Gastrocnemius medialis (tissue), 4 donors: ENCODE measurements around the gene RAB23. TPM values are rescaled to one million over a fixed set of nuclear protein-coding genes. Genes with fewer than 3 reads are reported as not detected.

ENCODE experiments used
- ATAC-seq, 2 donors: fragments of 150-250 bp; one replicate each; pipeline ENCODE4 v1.9.1; 2016
- DNase-seq, 2 donors: peaks; one replicate each; pipeline ENCODE4 v3.0.0-alpha.2; 2019
- H3K27ac ChIP-seq, 4 donors: fragments of 200-600 bp; sonication (generic); 1 replicate in 1 of 4; 2 replicates in 3 of 4; pipeline ENCODE4 v1.5.1; 2016 to 2018; ENCODE audit warnings: mild to moderate bottlenecking in 2 of 4, moderate library complexity in 1 of 4
- H3K27me3 ChIP-seq, 3 donors: fragments of 200-600 bp; sonication (generic) in 2 of 3; 1 replicate in 1 of 3; 2 replicates in 2 of 3; pipeline versions ENCODE4 v1.5.1 to v1.6.0; 2016 to 2019; ENCODE audit warnings: mild to moderate bottlenecking in 1 of 3, moderate library complexity in 1 of 3
- H3K36me3 ChIP-seq, 2 donors: fragments of 200-600 bp; sonication (generic) in 1 of 2; one replicate each; pipeline ENCODE4 v1.5.1; 2017 to 2018
- H3K4me1 ChIP-seq, 2 donors: fragments of 200-600 bp; sonication (generic) in 1 of 2; one replicate each; pipeline ENCODE4 v1.5.1; 2016 to 2017; ENCODE audit warnings: mild to moderate bottlenecking in 2 of 2
- H3K4me3 ChIP-seq, 4 donors: fragments of 200-600 bp; sonication (generic) in 3 of 4; 1 replicate in 1 of 4; 2 replicates in 3 of 4; pipeline ENCODE4 v1.5.1; 2016 to 2019; ENCODE audit warnings: mild to moderate bottlenecking in 2 of 4
- H3K9me3 ChIP-seq, 3 donors: fragments of 200-600 bp; sonication (generic) in 2 of 3; 1 replicate in 1 of 3; 2 replicates in 2 of 3; pipeline ENCODE4 v1.5.1; 2016 to 2019
- CTCF ChIP-seq, 5 experiments: fragments of 450-650 bp in 3 of 5; fragments of 200-600 bp in 2 of 5; sonication (generic) in 2 of 5; IDR thresholded peaks in 4 of 5; conservative IDR thresholded peaks in 1 of 5; 1 replicate in 4 of 5; 2 replicates in 1 of 5; pipeline ENCODE4 v1.5.1; 2016 to 2019; ENCODE audit warnings: antibody characterized with exemption in 5 of 5, mild to moderate bottlenecking in 3 of 5, moderate library complexity in 3 of 5
- POLR2A ChIP-seq, 2 donors: fragments of 450-650 bp; IDR thresholded peaks; one replicate each; pipeline ENCODE4 v1.6.1; 2017; ENCODE audit warnings: antibody characterized with exemption in 2 of 2, mild to moderate bottlenecking in 2 of 2, moderate library complexity in 2 of 2
- in situ Hi-C, 4 donors: fragments of 200-750 bp; cut with MboI; loops; one replicate each; pipeline versions ENCODE4 v1.15.0 to v1.8.0; 2017; ENCODE audit warnings: low sequenced_read_pairs in 4 of 4
- intact Hi-C: fragments of 100-400 bp; cut with DNase I; formaldehyde crosslinking; loops from one replicate; pipeline ENCODE4 v1.15.1; 2023; ENCODE audit warnings: low total_unique reads
- total RNA-seq, 4 donors: library from RNA; depleted of rRNA; stranded (reverse); fragments of >200 nt; gene quantifications; one replicate each; pipeline versions ENCODE4 v1.1.0 to v1.2.3, GENCODE V29; 2016

Gene RAB23
- total RNA-seq, 4 donors from 2014 or later, result 8.7 to 18.5 (median 11.6) TPM

GRCh38 chr6:57226221-57226620 lies 4.1 kb upstream of the RAB23 start:
- no peaks in the 10 kb centered on the region for H3K9me3 ChIP-seq
- no peak for TF ChIP-seq CTCF (IDR thresholded peaks at IDR 0.05 in 4 of 5, conservative IDR thresholded peaks at IDR 0.05 in 1 of 5)
- TF ChIP-seq POLR2A (IDR thresholded peaks at IDR 0.05), result no peak
- in situ Hi-C loops, result loop anchor here in 1 of 4 donors (10.0 kb wide), 1 partner anchor 79 kb away; no protein-coding TSS in a partner anchor
- no peaks in the 10 kb centered on the region for H3K27me3 ChIP-seq
- no peak overlapping the region for H3K27ac ChIP-seq
- no peak overlapping the region for H3K4me3 ChIP-seq
- ATAC-seq, result no peak
- intact Hi-C loops, result no loop called here
- no peak for DNase-seq
- no peaks in the 10 kb centered on the region for H3K4me1 ChIP-seq
- no peaks in the 10 kb centered on the region for H3K36me3 ChIP-seq

- Histone ChIP-seq H3K27me3 (no peaks in the 10 kb centered on the region), H3K4me1 (peaks cover 0 to 5% of the 10 kb centered on the region in 2 donors), H3K36me3 (no peaks in the 10 kb centered on the region), H3K9me3 (no peaks in the 10 kb centered on the region), H3K27ac (no peak overlapping the region), H3K4me3 (no peak overlapping the region)
- no peak for ATAC-seq
- TF ChIP-seq CTCF (IDR thresholded peaks at IDR 0.05 in 4 of 5, conservative IDR thresholded peaks at IDR 0.05 in 1 of 5) (no peak), POLR2A (IDR thresholded peaks at IDR 0.05) (no peak)
- intact Hi-C loops (loop anchor here (5.0 kb wide), 1 partner anchor 37 kb away; no protein-coding TSS in a partner anchor), in situ Hi-C loops (loop anchor here in 1 of 4 donors (10.0 kb wide), 1 partner anchor 80 kb away; no protein-coding TSS in a partner anchor)
- DNase-seq, result no peak
Measured at GRCh38 chr6:57224769-57225515, 2.8 kb upstream of the RAB23 start.

- Histone ChIP-seq H3K9me3 (no peaks in the 10 kb centered on the region), H3K4me1 (peaks cover 0 to 5% of the 10 kb centered on the region in 2 donors), H3K4me3 (peak overlapping the region; percentile 87 to 100 (median 92)), H3K27me3 (no peaks in the 10 kb centered on the region), H3K36me3 (no peaks in the 10 kb centered on the region), H3K27ac (peak overlapping the region in 2 of 4 donors; percentile 75 to 83)
- ATAC-seq (no peak), DNase-seq (no peak)
- TF ChIP-seq POLR2A (IDR thresholded peaks at IDR 0.05) (no peak), CTCF (IDR thresholded peaks at IDR 0.05 in 4 of 5, conservative IDR thresholded peaks at IDR 0.05 in 1 of 5) (no peak)
- in situ Hi-C loops (loop anchor here in 1 of 4 donors (10.0 kb wide), 1 partner anchor 82 kb away; no protein-coding TSS in a partner anchor), intact Hi-C loops (loop anchor here (1.0 to 5.0 kb wide), 3 partner anchors 40 to 94 kb away; partner anchors contain the start of gene BAG2)
Measured at GRCh38 chr6:57222743-57223077, 603 bp upstream of the RAB23 start.

GRCh38 chr6:57221191-57221935 lies 744 bp downstream of the RAB23 start:
- peak in 1 of 2 donors; percentile 16 for DNase-seq
- Histone ChIP-seq H3K4me3 (peak overlapping the region; percentile 87 to 100 (median 92)), H3K36me3 (no peaks in the 10 kb centered on the region), H3K4me1 (peaks cover 0 to 9% of the 10 kb centered on the region in 2 donors), H3K27me3 (no peaks in the 10 kb centered on the region), H3K9me3 (no peaks in the 10 kb centered on the region), H3K27ac (peak overlapping the region; percentile 75 to 83 (median 81))
- ATAC-seq, result peak; percentile 49 to 65
- in situ Hi-C loops (loop anchor here in 1 of 4 donors (10.0 kb wide), 1 partner anchor 83 kb away; no protein-coding TSS in a partner anchor), intact Hi-C loops (loop anchor here (5.0 kb wide), 1 partner anchor 41 kb away; no protein-coding TSS in a partner anchor)
- no peak for TF ChIP-seq POLR2A (IDR thresholded peaks at IDR 0.05)
- TF ChIP-seq CTCF (IDR thresholded peaks at IDR 0.05 in 4 of 5, conservative IDR thresholded peaks at IDR 0.05 in 1 of 5), result peak; percentile 21 to 65 (median 49)
